ENCODE data around the gene LYRM4.

The LYRM4 gene

DNA sequence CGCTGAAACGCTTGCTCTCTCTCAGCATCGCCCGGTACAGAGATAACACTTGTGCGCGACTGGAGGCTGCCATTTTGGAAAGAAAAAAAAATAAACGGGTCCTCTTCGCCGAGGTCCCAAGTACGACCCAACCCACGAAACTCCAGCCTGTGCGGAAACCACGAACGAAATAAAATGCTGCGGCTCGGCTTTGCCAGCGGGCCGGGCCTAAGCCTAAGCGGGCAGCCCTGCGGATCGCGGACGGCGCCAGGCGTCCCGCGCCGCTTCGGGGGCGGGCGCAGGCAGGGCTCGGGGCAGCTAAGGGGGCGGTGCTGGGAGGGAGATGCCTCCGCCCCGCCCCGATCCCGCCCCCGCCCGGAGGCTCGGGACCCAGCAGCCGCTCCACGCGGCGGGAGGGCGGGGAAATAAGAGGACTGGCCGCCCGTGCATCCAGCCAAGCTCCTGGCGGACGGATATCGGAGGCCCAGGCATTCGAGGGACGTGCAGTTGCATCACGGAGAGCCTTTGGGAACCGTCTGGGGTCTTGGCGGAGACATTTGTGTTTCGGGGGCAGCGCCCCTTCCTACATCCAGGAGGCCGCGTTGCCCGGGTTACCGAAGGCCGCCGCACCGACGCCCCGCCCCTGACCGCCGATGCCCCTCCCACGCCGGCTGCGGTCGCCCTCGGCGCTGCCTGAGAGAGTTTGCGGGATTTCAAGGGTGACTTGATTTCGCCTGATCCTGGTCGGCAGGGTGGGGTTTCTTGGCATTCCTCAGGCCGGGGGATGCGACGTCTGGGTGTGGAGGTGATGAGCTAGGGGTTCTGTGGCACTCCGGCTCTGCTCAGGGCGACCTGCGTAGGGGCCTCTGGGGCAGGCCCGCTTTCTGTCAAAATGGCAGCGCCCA lies at the start of gene LYRM4, which contains the start of gene FARS2:
Gene LYRM4 (minus strand): TSS at position 290 of the 884 bp plus-strand sequence. CDS start 217 bp downstream, at position 73.
Gene FARS2 (plus strand): TSS at position 853 of the 884 bp plus-strand sequence.
- Histone ChIP-seq H3K36me3 (peaks cover 19% of the 10 kb centered on the region), H3K27me3 (no peaks in the 10 kb centered on the region), H3K4me1 (peaks cover 25% of the 10 kb centered on the region), H4K20me1 (no peaks in the 10 kb centered on the region), H3K9ac (peak within 1 kb of the TSS; percentile 99), H3K27ac (peak within 1 kb of the TSS; percentile 98), H3K4me3 (peak within 1 kb of the TSS; percentile 75), H3K4me2 (peak within 1 kb of the TSS; percentile 86), H3K9me3 (no peaks in the 10 kb centered on the region)
- no peak for TF ChIP-seq Cebpa-rat (IDR thresholded peaks at IDR 0.05)

DNA sequence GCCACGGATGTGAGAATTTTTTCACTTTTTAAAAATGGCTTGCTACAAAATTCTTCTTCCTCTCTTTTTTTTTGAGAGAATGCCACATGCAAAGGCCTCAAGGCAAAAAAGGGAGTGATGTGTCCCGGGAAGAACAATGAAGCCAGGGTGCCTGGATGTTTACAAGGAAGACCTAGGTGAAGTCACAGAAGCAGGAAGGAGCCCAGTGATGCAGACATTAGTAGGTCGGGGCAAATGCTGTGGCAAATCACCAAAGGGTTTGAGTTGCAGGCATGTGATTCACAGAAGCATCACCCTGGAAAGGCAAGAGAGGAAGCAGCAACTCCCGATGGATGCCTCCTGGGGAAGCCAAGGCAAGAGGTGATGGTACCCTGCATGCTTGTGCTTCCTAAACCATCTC lies 47.3 kb upstream of the LYRM4 start:
- H3K9ac ChIP-seq: no peak overlapping the region
- H3K4me2 ChIP-seq: no peak overlapping the region
- no peaks in the 10 kb centered on the region for H3K27me3 ChIP-seq
- H4K20me1 ChIP-seq: peaks cover 21% of the 10 kb centered on the region; the same call in 1 of the 2 replicates
- H3K27ac ChIP-seq: no peak overlapping the region
- no peak for TF ChIP-seq Cebpa-rat (IDR thresholded peaks at IDR 0.05)
- no peaks in the 10 kb centered on the region for H3K36me3 ChIP-seq
- peaks cover 10% of the 10 kb centered on the region; the same call in 1 of the 2 replicates for H3K4me1 ChIP-seq
- no peak overlapping the region for H3K4me3 ChIP-seq
- no peaks in the 10 kb centered on the region for H3K9me3 ChIP-seq

DNA sequence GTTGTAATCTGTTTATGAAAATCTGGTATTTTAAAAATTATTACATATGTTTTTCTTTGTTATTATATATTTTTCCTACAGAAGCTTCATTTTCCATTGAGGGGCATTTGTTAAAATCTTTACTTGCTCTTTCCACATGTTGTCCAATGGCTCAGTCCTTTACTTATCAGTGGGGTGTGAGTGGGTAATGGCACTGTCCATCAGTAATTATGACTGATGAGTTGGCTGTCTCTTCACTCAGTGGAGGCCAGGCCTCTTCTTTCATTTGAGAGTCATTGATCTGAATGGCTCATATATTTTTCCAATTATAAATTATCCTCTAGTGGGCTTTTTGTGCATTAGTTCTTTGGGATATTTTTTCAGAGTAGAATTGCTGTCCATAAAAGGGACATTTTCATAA lies 46.3 kb upstream of the LYRM4 start:
- Histone ChIP-seq H3K27ac (no peak overlapping the region), H3K4me2 (no peak overlapping the region), H3K9me3 (no peaks in the 10 kb centered on the region), H3K4me3 (no peak overlapping the region), H3K9ac (no peak overlapping the region), H3K36me3 (no peaks in the 10 kb centered on the region), H4K20me1 (peaks cover 23% of the 10 kb centered on the region; the same call in 1 of the 2 replicates), H3K4me1 (peaks cover 10% of the 10 kb centered on the region; the same call in 1 of the 2 replicates), H3K27me3 (no peaks in the 10 kb centered on the region)
- TF ChIP-seq Cebpa-rat (IDR thresholded peaks at IDR 0.05): no peak

DNA sequence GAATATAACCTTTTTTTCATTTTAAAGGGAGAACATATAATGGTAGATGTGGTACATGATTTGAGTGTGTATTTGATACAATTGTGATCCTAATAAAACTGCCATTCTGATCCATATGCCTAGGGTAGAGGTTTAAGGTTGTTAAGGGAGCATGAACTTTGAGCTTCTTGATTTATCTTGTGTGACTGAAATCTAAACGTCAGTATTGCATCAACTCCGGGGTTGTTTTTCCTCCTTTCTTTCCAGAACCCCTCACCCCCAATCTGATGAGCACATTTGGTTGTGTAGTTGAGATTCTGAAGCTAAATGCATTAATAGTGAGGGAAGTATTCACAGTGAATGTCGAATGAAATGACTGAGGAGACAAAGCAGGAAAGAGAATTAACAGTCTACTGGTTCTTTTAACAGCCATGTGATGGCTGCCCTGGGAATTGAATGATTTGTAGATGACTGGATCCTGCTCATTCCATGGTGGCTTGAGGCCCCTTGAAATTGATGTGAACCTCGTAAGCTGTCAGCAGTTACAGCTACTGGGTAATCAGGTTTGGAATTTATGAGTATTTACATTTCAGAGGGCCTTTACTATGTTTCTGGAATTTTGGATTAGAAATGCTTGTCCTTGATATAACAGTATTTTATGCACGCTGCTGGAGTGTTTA lies 45.3 kb upstream of the LYRM4 start:
- H4K20me1 ChIP-seq: peaks cover 25% of the 10 kb centered on the region; the same call in 1 of the 2 replicates

DNA sequence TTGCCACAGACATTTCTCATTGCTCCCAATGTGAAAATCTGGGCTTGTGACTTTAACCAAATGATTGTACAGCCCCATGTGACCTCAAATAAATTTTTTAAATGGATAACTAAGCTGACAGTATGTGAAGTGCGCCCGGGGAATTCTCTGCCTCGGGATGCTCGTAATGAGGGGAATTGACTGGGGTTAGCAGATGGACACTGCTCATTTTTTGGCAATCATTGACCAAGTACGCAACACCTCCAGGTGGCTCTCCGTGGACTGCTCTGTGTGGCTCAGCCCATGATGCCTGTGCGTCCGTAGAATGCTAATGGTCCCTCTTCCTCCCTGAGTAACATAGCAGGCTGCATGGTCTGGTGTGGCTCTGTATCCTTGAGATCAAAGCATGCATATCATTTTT lies 42.9 kb upstream of the LYRM4 start:
- Histone ChIP-seq H3K27ac (no peak overlapping the region), H3K9me3 (no peaks in the 10 kb centered on the region), H4K20me1 (peaks cover 25% of the 10 kb centered on the region; the same call in 1 of the 2 replicates), H3K4me2 (no peak overlapping the region), H3K27me3 (no peaks in the 10 kb centered on the region), H3K9ac (no peak overlapping the region), H3K36me3 (no peaks in the 10 kb centered on the region), H3K4me3 (no peak overlapping the region), H3K4me1 (peaks cover 17% of the 10 kb centered on the region)
- no peak for TF ChIP-seq Cebpa-rat (IDR thresholded peaks at IDR 0.05)

More for the DNA sequence above, 45.3 kb upstream of the LYRM4 start:
- H3K9ac ChIP-seq: no peak overlapping the region
- H3K36me3 ChIP-seq: no peaks in the 10 kb centered on the region
- no peaks in the 10 kb centered on the region for H3K27me3 ChIP-seq
- peaks cover 10% of the 10 kb centered on the region; the same call in 1 of the 2 replicates for H3K4me1 ChIP-seq
- no peak for TF ChIP-seq Cebpa-rat (IDR thresholded peaks at IDR 0.05)
- H3K27ac ChIP-seq: no peak overlapping the region
- H3K4me2 ChIP-seq: peak overlapping the region; percentile 6; the same call in 1 of the 2 replicates
- no peak overlapping the region for H3K4me3 ChIP-seq
- no peaks in the 10 kb centered on the region for H3K9me3 ChIP-seq

DNA sequence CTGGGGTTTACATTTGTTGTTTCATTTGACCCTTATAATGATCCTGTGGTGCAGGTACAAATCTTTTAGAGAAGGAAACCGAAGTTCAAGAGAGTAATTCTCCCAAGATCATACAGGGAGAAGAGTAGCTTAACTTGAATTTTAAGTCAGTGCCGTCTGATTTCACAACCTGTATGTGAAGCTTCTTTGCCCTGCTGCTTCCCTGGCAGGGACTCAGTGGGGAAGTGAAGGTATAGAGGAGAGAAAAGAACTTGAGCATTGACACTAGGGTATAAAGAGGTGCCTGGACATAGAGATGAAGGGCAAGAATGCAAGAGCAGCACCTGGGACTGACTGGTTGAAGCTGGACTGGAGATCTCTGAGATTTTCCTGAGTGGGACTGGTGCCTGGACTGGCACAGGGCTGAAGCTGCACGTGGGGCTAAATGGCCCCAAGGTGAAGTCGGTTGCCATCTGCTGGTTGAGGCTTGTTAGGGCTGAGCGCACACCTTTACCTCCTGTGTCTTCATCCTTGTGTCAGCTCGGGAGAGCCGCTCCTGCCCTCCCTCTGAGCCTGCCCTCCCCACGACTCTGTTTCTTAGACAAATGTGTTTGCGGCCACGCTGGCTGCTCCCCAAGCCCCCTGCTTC lies 42.4 kb upstream of the LYRM4 start:
- H3K9ac ChIP-seq: no peak overlapping the region
- H3K4me1 ChIP-seq: peaks cover 17% of the 10 kb centered on the region
- H3K9me3 ChIP-seq: no peaks in the 10 kb centered on the region
- H4K20me1 ChIP-seq: peaks cover 25% of the 10 kb centered on the region; the same call in 1 of the 2 replicates
- H3K36me3 ChIP-seq: no peaks in the 10 kb centered on the region
- H3K27ac ChIP-seq: no peak overlapping the region
- no peak overlapping the region for H3K4me2 ChIP-seq
- no peak overlapping the region for H3K4me3 ChIP-seq
- H3K27me3 ChIP-seq: no peaks in the 10 kb centered on the region
- no peak for TF ChIP-seq Cebpa-rat (IDR thresholded peaks at IDR 0.05)

DNA sequence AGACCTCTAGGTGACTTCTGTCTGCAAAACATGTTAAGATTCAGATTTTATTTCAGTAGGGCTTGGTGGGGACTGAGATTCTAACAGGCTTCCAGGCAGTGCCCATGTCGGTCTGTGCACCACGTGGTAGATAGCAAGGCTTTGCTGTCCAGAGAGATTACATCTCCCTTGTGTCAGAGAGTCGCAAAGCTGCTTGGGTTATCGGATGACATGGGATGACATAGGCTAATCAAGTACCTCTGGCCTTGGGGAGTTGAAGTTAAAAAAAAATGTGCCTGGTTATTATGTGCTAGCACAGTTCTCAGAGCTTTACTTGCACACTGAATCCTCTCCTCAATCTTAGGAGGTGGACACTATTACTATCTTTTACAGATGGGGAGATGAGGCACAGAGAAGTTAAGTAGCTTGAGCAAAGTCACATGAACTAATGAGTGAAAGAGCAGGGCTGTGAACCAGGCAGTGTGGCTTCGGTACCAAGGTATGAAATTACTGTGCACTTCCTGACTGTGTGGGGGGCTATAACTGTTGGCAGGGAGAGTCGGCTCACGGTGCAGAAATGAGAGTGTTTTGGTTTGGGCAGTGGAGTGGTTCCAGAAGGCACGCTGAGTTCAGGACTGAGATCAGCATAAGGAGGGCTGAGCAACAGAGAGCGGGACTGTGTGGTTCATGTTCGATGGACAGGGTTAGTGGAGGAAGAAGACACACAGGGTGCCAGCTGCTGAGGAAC lies 41.6 kb upstream of the LYRM4 start:
- Histone ChIP-seq H3K4me1 (peaks cover 17% of the 10 kb centered on the region), H3K4me2 (no peak overlapping the region), H3K36me3 (no peaks in the 10 kb centered on the region), H3K27me3 (no peaks in the 10 kb centered on the region), H3K9me3 (no peaks in the 10 kb centered on the region), H3K27ac (no peak overlapping the region), H3K4me3 (no peak overlapping the region), H3K9ac (no peak overlapping the region), H4K20me1 (peaks cover 25% of the 10 kb centered on the region; the same call in 1 of the 2 replicates)
- TF ChIP-seq Cebpa-rat (IDR thresholded peaks at IDR 0.05): no peak

DNA sequence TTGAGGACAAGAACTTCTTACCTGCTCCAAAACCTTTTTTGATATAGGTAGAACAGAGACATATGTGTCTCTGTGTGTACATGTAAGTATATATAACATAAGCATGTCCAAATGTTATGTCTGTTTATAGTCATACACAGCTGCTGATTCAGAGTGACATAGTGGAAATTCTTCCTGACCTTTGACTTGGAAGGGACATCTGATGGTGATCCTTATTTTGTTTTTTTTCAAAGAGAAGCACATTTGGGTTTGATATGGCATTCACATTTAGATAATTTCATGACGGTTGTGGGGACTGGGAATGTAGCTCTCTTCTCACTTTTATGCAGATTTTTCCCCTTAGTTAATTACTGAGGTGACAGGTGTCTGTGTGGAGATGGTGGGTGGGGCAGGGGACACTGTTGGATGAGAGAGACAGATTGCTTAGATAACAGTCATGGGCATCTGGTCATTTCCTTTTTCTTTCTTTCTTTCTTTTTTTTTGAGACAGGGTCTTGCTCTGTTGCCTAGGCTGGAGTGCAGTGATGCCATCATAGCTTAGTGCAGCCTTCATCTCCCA lies 39.5 kb upstream of the LYRM4 start:
- no peak for TF ChIP-seq Cebpa-rat (IDR thresholded peaks at IDR 0.05)
- no peak overlapping the region for H3K9ac ChIP-seq
- H4K20me1 ChIP-seq: peaks cover 20% of the 10 kb centered on the region; the same call in 1 of the 2 replicates
- no peak overlapping the region for H3K4me3 ChIP-seq
- H3K27me3 ChIP-seq: no peaks in the 10 kb centered on the region
- no peaks in the 10 kb centered on the region for H3K9me3 ChIP-seq
- H3K36me3 ChIP-seq: no peaks in the 10 kb centered on the region
- H3K27ac ChIP-seq: no peak overlapping the region
- H3K4me2 ChIP-seq: no peak overlapping the region
- peaks cover 8% of the 10 kb centered on the region; the same call in 1 of the 2 replicates for H3K4me1 ChIP-seq

DNA sequence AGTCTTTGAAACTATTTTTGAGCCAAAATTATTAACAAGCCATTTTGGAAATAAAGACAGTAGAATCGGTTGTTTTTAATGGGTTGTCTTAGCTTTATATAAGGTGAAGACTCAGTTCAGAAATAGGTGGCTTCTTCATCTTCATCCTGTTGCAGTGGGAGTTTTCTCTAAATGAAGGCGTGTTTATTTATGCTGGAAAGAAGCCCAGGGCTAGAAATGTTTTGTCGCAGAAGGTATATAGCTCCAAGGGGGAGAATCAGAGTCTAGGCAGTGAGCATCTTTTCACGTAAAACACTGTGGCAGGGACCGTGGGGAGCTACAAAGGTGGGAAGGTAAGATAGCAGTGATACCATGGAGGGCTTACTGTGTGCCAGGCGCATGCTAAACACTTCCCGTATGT lies 34.9 kb upstream of the LYRM4 start:
- Histone ChIP-seq H3K27ac (no peak overlapping the region), H3K27me3 (no peaks in the 10 kb centered on the region), H3K9ac (no peak overlapping the region), H3K9me3 (no peaks in the 10 kb centered on the region; the same call in 1 of the 2 replicates), H3K4me1 (peaks cover 32% of the 10 kb centered on the region), H4K20me1 (no peaks in the 10 kb centered on the region), H3K4me2 (no peak overlapping the region), H3K4me3 (no peak overlapping the region), H3K36me3 (no peaks in the 10 kb centered on the region)
- TF ChIP-seq Cebpa-rat (IDR thresholded peaks at IDR 0.05): no peak

Data from BLaER1 (cell line).